Dermis microvascular lymphatic vessel endothelial cell (primary cell): ENCODE results near the gene ADK. TPM values are rescaled to one million over a fixed set of nuclear protein-coding genes. Genes with fewer than 3 reads are reported as not detected.
"Not testable (repeated sequence)": the region's sequence is repeated elsewhere in the genome, so short reads cannot be mapped to it uniquely, and the experiment has no call there.

ENCODE experiments used
- DNase-seq, 2 donors: peaks; one replicate each; pipeline versions ENCODE4 v3.0.0 to v3.0.0-alpha.2; 2010; ENCODE audit warnings: low read depth in 2 of 2
- total RNA-seq: library from RNA; depleted of rRNA; stranded (reverse); fragments of >200 nt; gene quantifications from 2 replicates; pipeline ENCODE4 v1.2.1, GENCODE V29; 2014

The ADK gene
- total RNA-seq, 1 donor from 2014 or later = 19.0 TPM

DNA sequence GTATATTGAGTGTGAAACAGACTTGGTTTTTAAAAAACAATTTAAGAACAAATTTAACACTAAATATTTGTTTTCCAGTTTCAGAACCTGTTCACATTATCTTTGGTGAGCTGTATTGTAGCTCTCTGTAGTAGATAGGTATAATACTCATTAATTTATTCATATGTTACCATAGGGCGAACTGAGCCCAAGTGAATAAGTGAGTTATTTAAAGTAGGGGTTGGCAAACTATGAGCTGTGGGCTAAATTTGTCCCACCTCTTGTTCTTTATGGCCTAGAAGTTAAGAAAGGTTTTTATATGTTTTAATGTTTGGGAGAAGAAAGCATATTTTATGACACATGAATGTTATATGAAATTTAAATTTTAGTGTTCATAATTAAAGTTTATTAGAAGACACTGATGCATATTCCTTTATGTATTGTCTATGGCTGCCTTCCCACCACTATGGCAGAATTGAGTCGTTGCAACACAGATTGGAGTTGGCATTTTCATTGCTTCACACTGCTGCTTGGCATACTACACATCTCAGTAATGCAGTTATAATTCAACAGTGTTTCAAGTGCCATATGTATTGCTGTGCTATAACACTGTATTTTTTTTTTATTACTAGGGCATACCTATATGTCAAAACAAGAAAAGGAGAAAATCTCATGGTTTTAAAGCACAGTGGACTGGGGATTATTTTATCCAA lies 146.5 kb downstream of the ADK start:
- no peak for DNase-seq

DNA sequence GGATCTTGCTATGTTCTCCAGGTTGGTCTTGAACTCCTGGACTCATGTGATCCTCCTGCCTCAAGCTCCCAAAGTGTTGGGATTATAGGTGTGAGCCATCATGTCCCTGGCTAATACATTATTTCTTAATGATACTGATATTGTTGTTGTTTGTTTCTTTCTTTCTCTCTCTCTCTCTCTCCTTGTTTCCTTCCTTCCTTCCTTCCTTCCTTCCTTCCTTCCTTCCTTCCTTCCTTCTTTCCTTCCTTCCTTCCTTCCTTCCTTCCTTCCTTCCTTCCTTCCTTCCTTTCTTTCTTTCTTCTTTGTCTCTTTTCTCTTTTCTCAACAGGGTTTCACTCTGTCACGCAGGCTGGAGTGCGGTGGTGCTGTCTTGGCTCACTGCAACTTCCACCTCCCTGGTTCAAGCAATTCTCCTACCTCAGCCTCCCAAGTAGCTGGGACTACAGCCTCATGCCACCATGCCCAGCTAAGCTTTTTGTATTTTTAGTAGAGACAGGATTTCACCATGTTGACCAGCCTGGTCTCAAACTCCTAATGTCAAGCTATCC lies 149.1 kb downstream of the ADK start:
- DNase-seq = not testable (repeated sequence)

DNA sequence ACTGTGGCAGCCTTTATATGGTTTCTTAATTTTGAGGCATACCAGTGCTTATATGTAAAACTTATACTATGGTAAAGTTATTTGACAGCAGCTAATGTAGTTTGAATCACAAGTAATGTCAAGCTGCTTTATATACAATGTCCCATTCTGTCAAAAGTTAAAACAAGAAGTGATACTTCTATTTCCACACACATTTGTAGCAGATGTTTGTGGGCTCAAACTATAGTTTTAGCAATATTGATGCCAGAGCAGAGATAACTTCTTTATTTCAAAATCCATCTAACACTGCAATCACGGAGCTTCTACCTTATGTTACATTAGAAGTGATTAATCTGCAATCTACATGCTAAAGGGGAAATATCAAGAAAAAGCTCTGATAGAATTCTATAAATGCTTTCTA lies 149.6 kb downstream of the ADK start:
- DNase-seq = no peak

GRCh38 chr10:74305730-74306129 lies 154.7 kb downstream of the ADK start:
- DNase-seq = no peak

DNA sequence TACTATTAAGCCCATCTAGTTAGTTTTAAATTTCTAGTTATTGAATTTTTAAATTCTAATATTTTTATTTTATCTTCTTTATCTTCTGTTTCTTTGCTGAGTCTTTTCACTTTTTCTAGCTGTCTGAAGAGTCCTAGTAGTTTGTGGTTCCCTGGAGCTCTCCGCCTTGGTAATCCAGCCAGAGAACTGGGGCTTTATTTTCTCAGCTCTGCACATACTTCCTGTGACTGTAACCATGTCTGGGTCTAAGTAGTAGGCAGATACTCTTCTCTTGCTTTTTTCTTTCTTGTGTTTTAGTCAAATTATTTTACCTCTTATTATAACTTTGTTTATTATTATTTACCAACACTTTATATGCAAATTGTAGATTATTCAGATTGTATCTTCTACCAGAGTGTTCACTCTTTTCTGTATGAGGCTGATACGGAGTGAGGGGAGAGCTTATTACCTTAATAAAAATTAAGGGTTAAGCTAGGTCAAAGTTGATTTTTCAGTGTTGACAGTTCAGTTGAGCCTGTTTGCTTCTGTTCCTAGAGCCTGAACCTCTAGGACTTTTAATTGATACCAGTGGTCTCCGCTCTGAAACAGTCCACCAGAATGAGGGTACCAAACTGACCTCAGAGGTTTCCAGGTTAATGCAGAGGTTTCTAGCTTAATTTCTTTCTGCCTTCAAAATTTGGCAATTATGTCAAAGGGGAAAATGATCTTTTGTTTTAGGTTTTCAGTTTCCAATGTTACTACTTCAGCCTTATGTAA lies 155.4 kb downstream of the ADK start:
- DNase-seq = peak in 1 of 2 donors; percentile 70

GRCh38 chr10:74307061-74307651 lies 156.1 kb downstream of the ADK start:
- DNase-seq = no peak

GRCh38 chr10:74310652-74311257 lies 159.7 kb downstream of the ADK start:
- no peak for DNase-seq

- DNase-seq = peak in 1 of 2 donors; percentile 5
These were observed 163.1 kb downstream of the ADK start for GRCh38 chr10:74314166-74314565.

DNA sequence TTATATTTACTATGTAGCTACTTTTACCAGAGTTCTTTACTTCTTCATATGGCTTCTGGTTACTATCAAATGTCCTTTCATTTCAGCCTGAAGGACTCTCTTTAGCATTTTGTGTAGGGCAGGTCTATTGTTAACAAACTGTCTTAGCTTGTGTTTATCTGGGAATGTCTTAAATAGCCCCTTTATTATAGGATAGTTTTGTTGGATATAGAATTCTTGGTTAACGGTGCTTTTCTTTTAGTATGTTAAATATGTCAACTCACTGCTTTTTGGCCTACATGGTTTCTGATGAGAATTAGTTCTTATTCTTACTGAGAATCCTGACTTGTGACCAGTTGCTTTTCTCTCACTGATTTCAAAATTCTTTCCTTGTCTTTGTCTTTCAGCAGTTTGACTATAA lies 169.0 kb downstream of the ADK start:
- DNase-seq = no peak

GRCh38 chr10:74320717-74321116 lies 169.7 kb downstream of the ADK start:
- no peak for DNase-seq

- DNase-seq = no peak
These were observed 171.1 kb downstream of the ADK start for GRCh38 chr10:74322141-74322540.

- no peak for DNase-seq
These were observed 171.5 kb downstream of the ADK start for GRCh38 chr10:74322565-74322964.

DNA sequence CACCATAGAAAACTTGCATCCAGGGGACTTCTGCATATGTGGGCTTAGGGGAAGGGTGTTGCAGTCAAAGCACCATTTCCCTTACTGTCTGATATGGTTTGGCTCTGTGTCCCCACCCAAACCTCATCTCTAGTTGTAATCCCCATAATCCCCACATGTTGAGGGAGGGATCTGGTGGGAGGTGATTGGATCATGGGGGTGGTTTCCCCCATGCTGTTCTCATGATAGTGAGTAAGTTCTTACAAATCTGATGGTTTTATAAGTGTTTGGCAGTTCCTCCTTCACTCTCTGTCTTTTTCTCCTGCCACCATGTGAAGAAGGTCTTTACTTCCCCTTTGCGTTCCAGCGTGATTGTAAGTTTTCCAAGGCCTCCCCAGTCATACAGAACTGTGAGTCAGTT lies 177.4 kb downstream of the ADK start:
- no peak for DNase-seq

GRCh38 chr10:74329873-74330272 lies 178.9 kb downstream of the ADK start:
- DNase-seq = peak in 1 of 2 donors; percentile 23

- no peak for DNase-seq
These were observed 179.6 kb downstream of the ADK start for GRCh38 chr10:74330646-74331045.

DNA sequence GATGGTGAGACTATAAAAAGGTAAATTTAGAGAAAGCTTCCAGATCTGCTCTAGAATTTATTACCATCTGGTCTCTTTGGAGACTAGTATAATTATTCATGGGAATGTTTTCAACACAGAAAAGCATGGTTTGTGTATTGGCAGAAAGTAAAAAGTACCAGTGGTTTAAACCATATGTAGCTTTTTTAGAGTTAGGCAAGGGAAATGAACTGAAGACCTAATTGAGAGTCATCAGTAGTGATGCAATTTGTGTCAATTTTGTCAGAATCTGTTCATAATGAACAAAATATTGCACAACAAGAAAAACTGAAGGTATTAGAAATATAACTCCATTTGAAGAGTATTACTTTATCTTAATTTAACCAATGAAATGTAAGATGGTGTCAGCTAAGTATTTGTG lies 181.4 kb downstream of the ADK start:
- no peak for DNase-seq

GRCh38 chr10:74333174-74333573 lies 182.2 kb downstream of the ADK start:
- DNase-seq = no peak

DNA sequence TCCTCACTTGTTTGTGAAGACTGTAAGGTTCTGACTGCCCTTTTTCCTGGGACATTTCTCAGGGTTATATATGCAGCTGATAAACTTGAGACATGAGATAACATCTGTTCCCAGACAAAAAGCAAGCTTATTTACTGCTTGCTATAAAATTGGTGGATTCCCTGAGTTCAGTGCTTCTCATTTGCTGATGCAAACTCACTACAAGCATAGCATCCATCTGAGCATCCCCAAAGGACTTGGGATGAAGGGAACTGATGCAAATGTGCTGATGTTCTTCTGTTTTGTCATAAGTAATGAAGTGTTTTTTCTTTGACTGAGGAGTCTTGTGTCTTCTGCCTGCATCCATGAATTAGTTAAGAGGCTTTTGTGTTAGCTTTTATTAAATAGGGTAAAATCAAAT lies 183.2 kb downstream of the ADK start:
- no peak for DNase-seq

DNA sequence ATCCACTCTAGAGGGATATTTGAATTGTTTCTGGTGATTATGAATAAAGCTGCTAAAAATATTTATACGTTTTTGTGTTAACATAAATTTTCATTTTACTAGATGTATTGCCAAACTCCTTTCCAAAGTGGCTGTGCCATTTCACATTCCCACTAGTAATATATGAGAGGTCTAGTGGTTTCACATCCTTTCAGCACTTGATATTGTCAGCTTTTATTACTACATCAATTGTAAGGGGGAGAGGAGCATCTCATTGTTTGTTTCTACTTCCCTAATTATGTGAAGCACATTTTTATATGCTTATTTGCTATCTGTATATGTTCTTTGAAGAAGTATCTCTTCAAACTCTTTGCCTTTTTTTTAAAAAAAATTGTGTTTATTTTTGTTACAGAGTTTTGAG lies 184.5 kb downstream of the ADK start:
- no peak for DNase-seq

- DNase-seq = no peak
These were observed 186.5 kb downstream of the ADK start for GRCh38 chr10:74337330-74338016.

DNA sequence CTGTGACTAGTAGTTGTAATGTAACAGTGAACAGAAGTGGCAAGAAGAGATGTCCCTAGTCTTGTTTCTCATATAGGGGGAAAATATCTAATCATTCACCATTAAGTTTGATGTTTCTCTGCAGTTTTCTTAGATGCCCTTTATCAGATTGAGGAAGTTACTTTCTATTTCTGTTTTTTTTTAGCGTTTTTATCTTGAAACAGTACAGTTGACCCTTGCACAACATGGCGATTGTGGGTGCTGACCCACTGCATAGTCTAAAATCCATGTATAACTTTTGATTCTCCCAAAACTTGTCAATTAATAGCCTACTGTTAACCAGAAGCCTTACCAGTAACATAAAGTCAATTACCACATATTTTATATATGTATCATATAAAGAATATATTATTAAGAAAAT lies 192.0 kb downstream of the ADK start:
- DNase-seq = no peak
